Suprapubic skin (tissue), 4 donors: ENCODE data around the gene IFT80.

Experiments
- CTCF ChIP-seq, 2 donors: fragments of 200-600 bp in 1 of 2; fragments of 450-650 bp in 1 of 2; sonication (generic) in 1 of 2; IDR thresholded peaks; one replicate each; pipeline ENCODE4 v1.5.1; 2016 to 2019; ENCODE audit warnings: antibody characterized with exemption in 2 of 2, mild to moderate bottlenecking in 1 of 2, moderate library complexity in 1 of 2
- EP300 ChIP-seq: sonication (generic); formaldehyde crosslinking; IDR thresholded peaks from one replicate; pipeline ENCODE4 v1.6.1; 2017; ENCODE audit warnings: antibody characterized with exemption
- POLR2A ChIP-seq, 2 donors: fragments of 450-650 bp; IDR thresholded peaks; one replicate each; pipeline ENCODE4 v1.6.1; 2017; ENCODE audit warnings: antibody characterized with exemption in 2 of 2, mild to moderate bottlenecking in 2 of 2, moderate library complexity in 2 of 2
- POLR2AphosphoS5 ChIP-seq, 3 donors: sonication (generic); formaldehyde crosslinking; IDR thresholded peaks; one replicate each; pipeline ENCODE4 v1.6.1; 2017; ENCODE audit warnings: antibody characterized with exemption in 3 of 3

GRCh38 chr3:160217675-160218074, 181.3 kb downstream of the IFT80 start:
- TF ChIP-seq POLR2AphosphoS5 (IDR thresholded peaks at IDR 0.05): no peak
- TF ChIP-seq CTCF (IDR thresholded peaks at IDR 0.05): no peak
- TF ChIP-seq EP300: no peak
- no peak for TF ChIP-seq POLR2A (IDR thresholded peaks at IDR 0.05)
